Measurements from ENCODE around the gene CTSS.

CTSS gene

DNA sequence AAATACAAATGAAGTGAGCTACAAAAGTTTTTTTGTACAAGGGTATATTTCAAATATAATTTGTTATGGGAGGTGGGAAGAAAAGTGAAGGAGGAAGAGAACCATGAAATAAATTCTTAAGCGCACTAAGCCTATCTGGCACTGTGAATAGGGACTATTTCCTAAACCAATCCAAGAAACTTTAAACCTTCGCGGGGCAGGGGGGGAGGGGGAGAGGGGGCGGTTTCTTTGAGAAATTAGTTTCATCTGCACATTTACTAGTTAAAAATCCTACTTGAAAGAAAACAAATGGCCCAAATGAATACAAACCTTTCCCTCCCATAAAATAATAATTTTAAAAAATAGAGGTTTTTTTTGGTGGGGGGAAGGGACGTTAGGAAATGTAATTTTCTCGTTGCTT is 69.0 kb downstream of the CTSS start:
- DNase-seq = no peak

- DNase-seq = no peak
Observed at GRCh38 chr1:150696162-150696561, 69.4 kb downstream of the CTSS start.

DNA sequence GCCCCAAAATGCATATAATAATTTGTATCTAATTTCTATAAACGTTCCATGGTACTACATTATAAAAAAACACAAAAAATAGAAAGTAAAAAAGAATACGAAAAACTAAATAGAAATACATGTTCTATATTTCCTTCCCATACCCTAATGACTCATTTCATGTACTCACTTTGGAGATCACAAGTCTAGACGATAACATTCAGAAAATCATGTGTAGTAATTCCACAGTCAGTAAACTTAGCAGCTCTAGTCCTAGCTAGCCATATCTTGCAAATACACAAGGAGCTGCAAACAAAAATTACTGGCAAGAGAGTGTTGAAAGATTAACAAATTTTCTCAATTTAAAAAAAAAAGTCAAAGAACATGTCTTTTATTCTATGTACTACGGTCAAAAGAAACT is 70.0 kb downstream of the CTSS start:
- no peak for DNase-seq

DNA sequence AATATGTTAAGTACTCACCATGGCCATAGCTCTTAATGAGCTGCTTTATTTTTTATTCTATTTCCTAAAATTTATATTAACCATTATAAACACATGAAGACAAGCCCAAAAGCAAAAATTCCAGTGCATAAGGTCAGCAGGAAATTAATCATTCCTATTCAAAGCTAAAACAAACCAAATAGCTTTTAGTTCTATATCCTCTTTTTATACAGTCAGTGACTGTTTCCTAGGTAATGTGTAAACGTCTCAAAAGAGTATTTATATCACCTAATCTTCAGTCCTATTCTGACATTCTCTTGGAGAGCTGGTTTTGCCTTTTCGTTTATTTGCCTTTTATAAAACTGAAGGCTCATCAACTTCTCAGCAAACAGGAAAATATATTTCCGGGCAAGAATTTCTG is 72.9 kb downstream of the CTSS start:
- no peak for DNase-seq

DNA sequence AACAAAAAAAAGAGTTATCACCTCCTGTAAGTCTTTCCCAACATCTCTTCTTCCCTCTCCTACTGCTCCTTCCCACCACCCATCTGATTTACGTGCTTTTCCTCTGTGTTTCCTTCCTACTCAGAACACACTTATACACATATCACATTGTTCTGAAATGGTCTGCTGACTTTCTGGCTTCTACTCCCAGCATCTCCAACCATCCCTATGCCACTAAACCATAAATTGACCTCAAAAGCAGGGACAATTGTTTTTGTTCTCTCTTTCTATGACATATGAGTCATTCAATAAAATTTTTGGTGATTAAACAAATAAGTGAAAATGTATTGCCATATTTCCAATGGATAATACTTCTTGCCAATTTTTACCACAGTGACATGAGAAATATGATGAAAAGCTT is 76.8 kb downstream of the CTSS start:
- no peak for DNase-seq

GRCh38 chr1:150686275-150686674 is 79.3 kb downstream of the CTSS start:
- DNase-seq = no peak

DNA sequence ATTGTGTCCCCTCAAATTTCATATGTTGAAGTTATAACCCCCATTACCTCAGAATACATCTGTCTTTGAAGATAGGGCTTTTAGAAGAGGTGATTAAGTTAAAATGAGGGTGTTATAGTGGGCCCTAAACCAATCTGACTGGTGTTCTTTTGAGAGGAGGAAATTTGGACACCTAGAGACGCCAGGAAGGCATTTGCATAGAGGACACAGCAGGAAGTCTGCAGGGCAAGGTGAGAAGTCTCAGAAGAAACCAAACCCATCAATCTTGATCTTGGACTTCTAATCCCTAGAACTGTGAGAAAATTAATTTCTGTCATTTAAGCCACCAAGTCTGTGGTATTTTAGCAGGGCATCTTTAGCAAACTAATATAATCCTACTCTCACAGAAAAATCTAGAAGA is 81.7 kb downstream of the CTSS start:
- DNase-seq = no peak
